ENCODE measurements around the gene KRT85.
A peak's percentile ranks its signal among the peaks of the same experiment; 100 is the strongest.
"Not testable (repeated sequence)": the region's sequence is repeated elsewhere in the genome, so short reads cannot be mapped to it uniquely, and the experiment has no call there.

KRT85 gene

GRCh38 chr12:52347551-52348510 is 19.4 kb downstream of the KRT85 start:
- FAIRE-seq: no peak

DNA sequence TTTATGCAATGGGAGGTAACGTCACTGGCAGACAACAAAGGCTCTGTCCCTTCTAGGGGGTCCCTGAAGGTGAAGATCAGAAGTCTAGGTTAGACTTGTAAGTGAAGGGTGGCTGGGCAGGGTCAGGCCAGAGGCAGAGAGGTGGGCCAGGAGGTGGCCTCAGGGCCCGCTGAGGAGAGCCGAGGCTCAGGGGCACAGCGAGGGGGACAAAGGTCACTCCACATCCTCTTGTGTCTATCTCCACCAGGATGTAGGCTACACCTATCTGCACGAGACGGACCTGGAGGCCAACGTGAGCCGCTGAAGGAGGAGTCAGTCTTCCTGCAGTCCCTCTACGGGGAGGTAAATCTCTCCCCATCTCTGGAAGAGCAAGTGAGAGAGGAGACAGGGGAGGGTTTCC is 20.3 kb downstream of the KRT85 start:
- FAIRE-seq: no peak

DNA sequence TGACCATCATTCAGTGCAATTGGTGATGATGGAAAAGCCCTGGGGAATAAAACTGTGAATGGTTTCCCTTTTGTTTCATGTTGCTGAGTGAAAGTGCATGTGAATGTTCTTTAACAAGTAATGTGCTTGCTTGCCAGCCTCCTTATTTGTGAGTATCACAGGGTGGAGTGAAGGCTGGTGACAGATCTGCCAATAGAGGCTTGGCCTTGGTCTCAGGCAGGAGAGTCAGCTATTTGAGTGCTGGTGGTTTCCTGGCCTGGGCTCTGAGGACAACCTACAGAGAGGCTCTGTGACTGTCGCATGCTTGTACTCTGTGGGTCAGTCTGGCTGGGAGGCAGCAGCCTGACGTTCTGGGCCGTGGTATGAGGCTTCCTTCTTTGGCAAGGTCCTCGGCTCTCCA is 20.7 kb downstream of the KRT85 start:
- FAIRE-seq: no peak

- not testable (repeated sequence) for FAIRE-seq
These were observed 22.2 kb downstream of the KRT85 start for GRCh38 chr12:52345041-52345440.

GRCh38 chr12:52344111-52344510 is 23.2 kb downstream of the KRT85 start:
- FAIRE-seq: no peak

GRCh38 chr12:52343550-52343949 is 23.7 kb downstream of the KRT85 start:
- no peak for FAIRE-seq

GRCh38 chr12:52342781-52343490 is 24.3 kb downstream of the KRT85 start:
- FAIRE-seq: no peak

- no peak for FAIRE-seq
These were observed 26.2 kb downstream of the KRT85 start for GRCh38 chr12:52341066-52341580.

GRCh38 chr12:52338241-52338960 is 28.9 kb downstream of the KRT85 start:
- no peak for FAIRE-seq

- FAIRE-seq: no peak
These were observed 30.2 kb downstream of the KRT85 start for GRCh38 chr12:52337054-52337453.

DNA sequence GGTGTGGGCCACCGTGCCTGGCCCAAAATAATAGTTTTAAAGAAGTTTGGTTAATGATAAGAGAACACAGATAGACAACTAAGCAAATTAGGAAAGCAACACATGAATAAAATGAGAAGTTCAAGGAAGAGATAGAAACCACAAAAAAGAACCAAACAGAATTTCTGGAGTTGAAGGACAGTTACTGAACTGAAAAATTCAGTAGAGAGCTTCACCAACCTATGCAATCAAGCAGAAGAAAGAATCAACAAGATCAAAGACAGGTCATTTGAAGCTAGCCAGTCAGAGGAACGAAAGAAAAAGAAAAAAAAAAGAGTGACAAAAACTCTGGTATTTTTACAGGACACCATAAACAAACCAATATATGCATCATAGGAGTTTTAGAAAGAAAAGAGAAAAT is 30.6 kb downstream of the KRT85 start:
- no peak for FAIRE-seq

DNA sequence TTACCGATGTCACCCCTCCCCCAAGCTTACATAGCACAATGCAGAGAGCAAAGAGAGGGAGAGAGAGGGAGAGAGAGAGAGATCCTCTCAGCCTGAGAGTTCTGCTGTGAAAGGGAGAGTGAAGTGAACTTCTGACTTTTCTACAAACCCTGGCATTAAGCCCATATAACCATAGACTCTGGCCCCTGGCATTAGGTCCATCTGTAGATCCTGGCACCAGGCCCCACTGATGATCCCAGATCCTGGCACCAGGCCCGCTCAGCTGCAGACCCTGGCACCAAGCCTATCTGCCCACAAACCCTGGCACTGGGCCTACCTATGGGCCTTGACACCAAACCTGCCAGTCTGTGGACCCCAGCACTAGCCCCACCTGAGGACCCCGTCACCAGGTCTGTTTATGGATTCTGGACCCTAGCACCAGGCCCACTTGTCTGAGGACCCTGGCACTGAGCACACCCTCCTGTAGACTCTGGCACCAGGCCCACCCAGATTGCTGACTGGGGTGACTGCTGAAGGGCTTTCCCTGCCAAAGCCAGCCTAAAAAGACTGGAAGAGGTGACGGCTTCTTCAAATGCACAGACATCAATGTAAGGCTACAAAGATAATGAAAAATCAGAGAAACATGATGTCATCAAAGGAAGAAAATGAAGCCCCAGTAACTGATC is 31.6 kb downstream of the KRT85 start:
- no peak for FAIRE-seq

GRCh38 chr12:52334185-52334584 is 33.1 kb downstream of the KRT85 start:
- no peak for FAIRE-seq

DNA sequence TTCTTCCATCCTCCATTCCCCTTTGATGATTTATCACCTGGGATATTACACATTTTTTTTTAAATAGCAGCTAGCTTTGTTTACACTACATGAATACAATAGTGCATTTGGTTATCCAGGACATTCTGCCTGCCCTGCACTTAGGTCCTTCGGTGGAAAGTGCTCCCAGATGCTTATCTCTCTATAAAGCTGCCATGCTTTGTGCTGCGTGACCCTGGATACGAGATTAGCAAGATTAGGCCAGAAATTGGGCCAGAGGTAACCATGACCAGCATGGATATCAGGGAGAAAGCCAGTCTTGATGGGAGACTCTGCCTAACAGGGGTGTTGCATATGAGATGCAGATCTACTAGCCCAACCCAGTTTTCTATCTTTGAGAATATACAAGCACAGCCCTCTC is 34.0 kb downstream of the KRT85 start:
- no peak for FAIRE-seq

DNA sequence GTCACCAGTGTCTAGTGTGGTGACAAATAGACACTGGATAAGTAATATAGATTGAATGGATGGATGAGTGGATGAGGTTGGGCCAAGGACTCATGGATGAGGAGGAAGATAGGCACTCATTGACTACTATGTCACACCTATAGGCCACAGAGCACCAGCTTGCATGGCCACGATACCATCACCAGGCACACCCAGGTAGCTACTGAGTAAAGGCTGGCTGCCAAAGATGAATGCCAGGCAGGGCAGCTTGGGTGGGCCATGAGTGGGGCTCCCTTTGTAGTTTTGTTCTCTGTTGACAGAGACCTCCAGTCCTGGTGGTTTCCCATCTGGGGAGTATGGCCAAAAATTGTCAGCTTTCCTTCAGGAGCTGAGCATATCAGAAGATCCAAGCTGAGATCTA is 34.9 kb downstream of the KRT85 start:
- no peak for FAIRE-seq

DNA sequence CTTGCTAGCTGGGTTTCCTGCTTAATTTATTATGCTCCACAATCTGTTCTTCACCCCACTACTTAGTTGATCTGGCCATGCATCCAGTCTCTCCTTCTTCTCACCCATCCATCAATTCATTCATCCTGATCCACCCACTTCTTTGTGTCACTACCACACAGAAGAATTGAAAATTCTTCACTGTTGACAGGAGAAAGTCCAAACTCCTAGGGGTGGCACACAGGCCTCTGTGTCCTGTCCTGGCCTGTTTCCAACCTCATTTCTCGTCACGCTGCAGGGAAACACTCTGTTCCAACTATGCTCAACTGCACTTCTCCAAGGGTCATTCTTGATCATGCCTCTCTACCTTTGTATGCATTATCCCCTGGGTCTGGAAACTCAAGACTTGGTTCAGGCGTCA is 35.4 kb downstream of the KRT85 start:
- FAIRE-seq: no peak

GRCh38 chr12:52331039-52331438 is 36.2 kb downstream of the KRT85 start:
- no peak for FAIRE-seq

DNA sequence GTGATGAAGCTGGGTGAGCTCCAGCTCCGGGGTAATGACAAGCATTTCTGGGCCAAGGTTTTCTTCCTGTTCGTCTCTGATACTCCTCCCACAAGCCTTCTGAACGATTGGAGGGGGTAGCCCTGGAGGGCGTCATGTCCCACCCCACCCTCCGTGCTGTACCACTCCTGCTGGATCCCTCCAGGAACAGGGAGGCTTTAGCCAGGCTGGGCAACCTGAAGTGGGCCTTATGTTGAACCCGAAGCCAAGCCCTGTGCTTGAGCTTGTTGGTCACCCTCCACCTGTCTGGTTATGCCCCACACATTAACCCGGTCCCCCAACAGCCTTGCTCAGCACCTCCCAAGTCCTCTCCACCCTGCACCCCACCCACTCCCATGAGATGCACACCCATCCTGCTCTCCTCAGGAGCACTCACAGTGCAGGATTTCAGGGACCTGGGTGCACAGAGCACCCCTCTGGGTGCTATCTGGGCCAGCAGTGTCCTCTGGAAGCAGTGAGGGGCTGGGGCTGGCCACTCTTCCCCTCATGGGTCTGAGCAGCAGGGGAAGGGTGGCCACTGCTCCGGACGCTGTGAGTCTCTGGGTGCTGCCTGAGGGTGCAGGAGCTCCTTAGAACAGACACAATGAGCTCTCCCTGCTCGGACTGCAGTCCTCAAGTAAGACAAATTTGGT is 39.3 kb downstream of the KRT85 start:
- no peak for FAIRE-seq

DNA sequence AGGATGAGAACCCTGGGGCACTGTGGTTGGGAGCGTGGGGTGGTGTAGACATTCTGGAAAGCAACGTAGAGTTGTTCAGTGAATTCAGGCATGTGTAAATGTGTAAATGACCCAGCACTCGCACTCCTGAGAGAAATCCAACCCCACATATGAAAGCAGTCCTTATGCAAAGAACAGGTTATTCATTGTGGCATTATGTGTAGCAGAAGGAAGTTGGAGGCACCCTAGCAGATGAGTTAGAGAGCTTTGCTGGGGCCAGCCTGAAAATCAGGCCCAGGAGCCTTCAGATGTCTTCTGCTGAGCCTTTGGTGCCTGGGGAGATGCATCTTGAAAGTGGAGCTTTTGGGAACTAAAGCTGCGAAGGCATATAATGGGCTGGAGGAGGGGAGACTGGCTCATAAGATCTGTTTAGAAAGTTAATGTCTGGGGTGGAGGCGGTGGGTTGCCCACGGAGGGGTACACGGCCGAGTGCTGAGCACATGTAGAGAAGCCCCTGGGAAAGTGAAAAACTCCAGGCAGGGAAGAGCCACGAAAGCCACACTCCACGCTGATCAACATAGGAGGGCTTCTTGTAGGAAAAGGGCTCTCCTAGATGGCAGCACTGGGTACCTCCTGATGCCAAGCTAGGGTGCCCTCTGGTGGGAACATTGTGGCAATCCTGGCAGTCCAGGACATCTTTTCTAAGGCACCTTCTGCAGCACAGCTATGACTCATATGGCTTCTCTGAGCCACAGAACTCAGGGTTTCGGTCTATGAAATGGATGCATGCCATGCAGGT is 40.0 kb downstream of the KRT85 start:
- peak; percentile 42 for FAIRE-seq

DNA sequence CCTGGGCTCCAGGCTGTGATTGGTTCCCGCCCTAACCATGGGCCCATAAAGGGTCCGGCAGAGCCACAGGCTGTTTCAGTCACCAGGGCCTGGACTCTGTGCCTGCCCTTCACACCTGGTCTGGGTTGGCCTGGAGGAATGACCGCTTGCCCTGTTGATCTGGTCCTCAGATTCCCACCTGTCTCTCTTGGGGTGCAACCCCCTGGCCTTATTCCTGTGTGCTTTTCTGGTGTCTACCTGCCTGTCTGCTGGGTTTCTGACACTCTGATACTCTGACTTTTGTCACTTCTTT is 43.2 kb downstream of the KRT85 start:
- no peak for FAIRE-seq

DNA sequence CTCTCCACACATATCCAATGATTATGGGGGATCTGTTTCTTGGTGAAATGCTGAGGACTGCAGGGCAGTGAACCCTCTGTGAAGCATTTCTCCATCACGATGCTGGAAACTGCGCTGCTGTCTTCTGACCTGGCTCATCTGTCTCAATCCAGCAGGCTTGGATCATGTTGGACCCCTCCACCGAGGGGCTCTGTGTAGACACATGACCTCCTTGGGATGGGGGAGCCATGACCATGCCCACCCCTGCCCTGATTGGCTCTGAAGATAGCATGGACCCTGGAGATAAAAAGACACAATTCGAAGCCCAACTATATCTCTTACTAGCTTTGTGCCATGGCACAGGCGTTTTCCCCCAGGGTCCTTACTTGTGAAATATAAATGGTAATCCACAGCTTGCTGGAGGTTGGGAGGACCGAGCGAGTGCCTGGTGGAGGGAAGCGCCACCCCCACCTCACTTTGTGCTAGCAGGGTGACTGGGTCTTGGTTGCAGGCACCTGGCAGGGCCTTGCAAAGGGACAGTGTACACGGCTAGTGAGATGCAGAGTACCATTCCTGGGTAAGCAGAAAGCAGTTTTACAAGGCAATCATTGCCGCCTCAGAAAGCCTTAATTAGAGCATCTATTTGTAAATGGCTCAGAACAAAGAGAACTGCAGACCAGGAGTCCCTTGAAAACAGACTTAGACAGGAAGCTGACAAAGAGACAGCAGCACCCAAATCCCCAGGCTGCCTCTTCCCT is 43.7 kb downstream of the KRT85 start:
- no peak for FAIRE-seq
